ENCODE data around the gene ANKRD17. TPM values are rescaled to one million over a fixed set of nuclear protein-coding genes. Genes with fewer than 3 reads are reported as not detected.

Gene ANKRD17
- total and polyA plus RNA-seq, 2 of the 4 experiments (the other 2 are of a cell fraction), result 28.5 to 75.3 TPM

DNA sequence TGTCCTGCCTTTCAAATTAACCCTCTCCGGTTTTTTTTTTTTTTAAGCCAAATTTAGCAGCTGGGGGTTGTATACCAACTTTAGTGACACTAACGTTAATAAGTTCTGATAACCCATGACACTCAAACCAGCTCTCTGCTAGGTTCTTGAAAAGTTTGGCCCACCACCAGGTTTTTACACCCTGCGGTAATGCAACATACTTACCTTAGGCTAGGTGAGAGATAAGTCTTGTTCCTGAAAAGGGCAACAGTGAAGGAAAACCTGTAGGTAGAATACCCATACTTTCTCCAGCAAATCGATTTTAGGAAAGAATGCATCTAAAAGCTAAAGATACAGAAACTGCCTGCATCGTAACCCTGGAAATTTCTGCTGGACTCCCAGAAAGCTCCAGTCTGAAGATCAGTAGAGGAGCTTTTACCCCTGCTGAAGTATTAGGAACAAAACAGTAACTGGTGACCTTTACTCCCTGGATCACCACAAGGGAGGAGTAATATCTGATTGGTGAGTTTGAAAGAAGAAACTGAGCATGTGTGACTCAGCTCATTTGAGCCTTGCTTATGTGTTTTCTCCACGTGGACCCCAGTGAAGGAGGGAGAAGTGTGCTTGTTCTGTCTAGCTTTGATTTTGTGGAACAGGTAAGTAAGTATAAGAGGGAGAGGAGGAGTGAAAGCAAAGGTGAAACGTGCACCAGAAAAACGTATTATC, 154.6 kb downstream of the ANKRD17 start:
- no peak overlapping the region for H3K27ac ChIP-seq (ENCODE audit: insufficient read depth, low read length)
- H3K27me3 ChIP-seq (ENCODE audit: control insufficient read depth, insufficient read depth, low read length), result no peaks in the 10 kb centered on the region
- no peak overlapping the region for H4K8ac ChIP-seq (ENCODE audit: low read depth in 2 of 2, low read length in 2 of 2)
- H2BK5ac ChIP-seq (ENCODE audit: low read depth, low read length, poor library complexity, severe bottlenecking), result peak overlapping the region; percentile 38
- H2AFZ ChIP-seq (replicated peaks; ENCODE audit: low read length, poor library complexity), result no peak overlapping the region
- intact Hi-C loops (cut with micrococcal nuclease) (no loop called here), dilution Hi-C loops (cut with HindIII; ENCODE audit: low sequenced_read_pairs, unreplicated experiment) (no loop called here), in situ Hi-C loops (cut with MboI; ENCODE audit: low sequenced_read_pairs) (no loop called here)
- no peaks in the 10 kb centered on the region for H3K4me1 ChIP-seq (ENCODE audit: control insufficient read depth, insufficient read depth, low read length)
- DNase-seq (peak; percentile 32), ATAC-seq (ENCODE audit: low read depth) (0 out of 2 replicates have a peak, but pooled peaks have one; percentile 24)
- H2AK5ac ChIP-seq (ENCODE audit: low read depth, low read length), result no peak overlapping the region
- no peak overlapping the region for H2BK15ac ChIP-seq (ENCODE audit: low read depth, low read length)
- H3K36me3 ChIP-seq (ENCODE audit: control insufficient read depth, insufficient read depth, low read length), result peaks cover 40% of the 10 kb centered on the region
- no peaks in the 10 kb centered on the region for H3K9me3 ChIP-seq (ENCODE audit: control insufficient read depth, insufficient read depth, low read length)
- no peak overlapping the region for H3K4me2 ChIP-seq (ENCODE audit: low read depth, low read length)
- H2BK120ac ChIP-seq (ENCODE audit: low read depth, low read length), result no peak overlapping the region
- TF ChIP-seq NFE2L2 (IDR thresholded peaks at IDR 0.05; ENCODE audit: low read depth, low read length) (peak; percentile 19; the same call in 1 of the 2 replicates), FOS (IDR thresholded peaks at IDR 0.05; ENCODE audit: low read depth, low read length) (no peak), CHD1 (IDR thresholded peaks at IDR 0.05; ENCODE audit: low read depth, low read length) (no peak), SMC3 (IDR thresholded peaks at IDR 0.05; ENCODE audit: low read depth, low read length) (no peak), CEBPB (IDR thresholded peaks at IDR 0.05; ENCODE audit: low read depth, low read length) (no peak), MAFK (IDR thresholded peaks at IDR 0.05; ENCODE audit: low read depth, low read length) (no peak), BHLHE40 (IDR thresholded peaks at IDR 0.05; ENCODE audit: low read depth, low read length) (no peak)
- TF ChIP-seq, protein P1, sequence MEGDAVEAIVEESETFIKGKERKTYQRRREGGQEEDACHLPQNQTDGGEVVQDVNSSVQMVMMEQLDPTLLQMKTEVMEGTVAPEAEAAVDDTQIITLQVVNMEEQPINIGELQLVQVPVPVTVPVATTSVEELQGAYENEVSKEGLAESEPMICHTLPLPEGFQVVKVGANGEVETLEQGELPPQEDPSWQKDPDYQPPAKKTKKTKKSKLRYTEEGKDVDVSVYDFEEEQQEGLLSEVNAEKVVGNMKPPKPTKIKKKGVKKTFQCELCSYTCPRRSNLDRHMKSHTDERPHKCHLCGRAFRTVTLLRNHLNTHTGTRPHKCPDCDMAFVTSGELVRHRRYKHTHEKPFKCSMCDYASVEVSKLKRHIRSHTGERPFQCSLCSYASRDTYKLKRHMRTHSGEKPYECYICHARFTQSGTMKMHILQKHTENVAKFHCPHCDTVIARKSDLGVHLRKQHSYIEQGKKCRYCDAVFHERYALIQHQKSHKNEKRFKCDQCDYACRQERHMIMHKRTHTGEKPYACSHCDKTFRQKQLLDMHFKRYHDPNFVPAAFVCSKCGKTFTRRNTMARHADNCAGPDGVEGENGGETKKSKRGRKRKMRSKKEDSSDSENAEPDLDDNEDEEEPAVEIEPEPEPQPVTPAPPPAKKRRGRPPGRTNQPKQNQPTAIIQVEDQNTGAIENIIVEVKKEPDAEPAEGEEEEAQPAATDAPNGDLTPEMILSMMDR (conservative IDR thresholded peaks at IDR 0.05; ENCODE audit: low read depth, low read length), result no peak
- TF ChIP-seq, protein P2, sequence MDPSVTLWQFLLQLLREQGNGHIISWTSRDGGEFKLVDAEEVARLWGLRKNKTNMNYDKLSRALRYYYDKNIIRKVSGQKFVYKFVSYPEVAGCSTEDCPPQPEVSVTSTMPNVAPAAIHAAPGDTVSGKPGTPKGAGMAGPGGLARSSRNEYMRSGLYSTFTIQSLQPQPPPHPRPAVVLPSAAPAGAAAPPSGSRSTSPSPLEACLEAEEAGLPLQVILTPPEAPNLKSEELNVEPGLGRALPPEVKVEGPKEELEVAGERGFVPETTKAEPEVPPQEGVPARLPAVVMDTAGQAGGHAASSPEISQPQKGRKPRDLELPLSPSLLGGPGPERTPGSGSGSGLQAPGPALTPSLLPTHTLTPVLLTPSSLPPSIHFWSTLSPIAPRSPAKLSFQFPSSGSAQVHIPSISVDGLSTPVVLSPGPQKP (IDR thresholded peaks at IDR 0.05; ENCODE audit: borderline replicate concordance, low read depth, low read length), result no peak
- no peaks in the 10 kb centered on the region; the same call in 1 of the 2 replicates for H4K20me1 ChIP-seq (ENCODE audit: insufficient read depth, low read length)
- H3K23ac ChIP-seq (ENCODE audit: low read depth, low read length), result no peak overlapping the region
- ChIA-PET POLR2A (ENCODE audit: unreplicated experiment) (no interaction called here), CTCF (no interaction called here)
- H2BK20ac ChIP-seq (ENCODE audit: low read depth, low read length), result no peak overlapping the region
- no peak overlapping the region for H2AK9ac ChIP-seq (replicated peaks; ENCODE audit: low read depth, low read length, poor library complexity)
- no peak overlapping the region for H3K4ac ChIP-seq (ENCODE audit: low read depth, low read length)
- no peak overlapping the region for H3K18ac ChIP-seq (ENCODE audit: low read depth, low read length)
- no TSS peak for BruUV-seq (replicated peaks)
- no peak overlapping the region for H4K91ac ChIP-seq (ENCODE audit: insufficient read depth, low read depth, low read length)
- WGBS, 2 experiments (ENCODE audit: extremely low coverage in 2 of 2, insufficient read length in 1 of 2), result 100% methylated on average over 2 of the region's 8 CpGs; no CpG with 5 or more reads in 1 of the 2 experiments
- no peak overlapping the region for H4K5ac ChIP-seq (ENCODE audit: low read depth, low read length)
- 0 out of 2 replicates have a peak, but pooled peaks cover 2% of the 10 kb centered on the region for H3K9me1 ChIP-seq (ENCODE audit: insufficient read depth, low read length)
- no peak overlapping the region for H3K14ac ChIP-seq (replicated peaks; ENCODE audit: low read depth, low read length)
- H3K79me1 ChIP-seq (ENCODE audit: low read depth in 1 of 2, low read length in 2 of 2), result peaks cover 13 to 14% of the 10 kb centered on the region in 2 experiments; a peak in 3 of 4 replicates
- no peak overlapping the region for H3K56ac ChIP-seq (ENCODE audit: extremely low read depth, insufficient read depth, low read length)
- no peak overlapping the region for H3K9ac ChIP-seq (ENCODE audit: low read depth, low read length)
- H3K4me3 ChIP-seq (ENCODE audit: insufficient read depth, low read depth, low read length), result no peak overlapping the region

Measured in IMR-90 (cell line).